HepG2 (cell line): ENCODE data around the gene CLTCL1. TPM values are rescaled to one million over a fixed set of nuclear protein-coding genes. Genes with fewer than 3 reads are reported as not detected.

Source experiments
- ATAC-seq: fragments of 200-7000 bp; cut with Tn5 transposase; 3 replicates; pipeline ENCODE4 v1.9.1; 2020; ENCODE audit warnings: mild to moderate bottlenecking, moderate library complexity
- BruUV-seq: library from RNA; stranded (reverse); fragments of 400-500 nt; replicated peaks from 2 replicates; lab custom pipeline; 2021; lab: Mats Ljungman, UMichigan
- CTCF ChIA-PET: fragments of 300-600 bp; formaldehyde crosslinking; extraction: SDS; loops from one replicate; lab custom pipeline; 2021; ENCODE audit warnings: low total read pairs, inconsistent platforms, low intra/inter-chr PET ratio; lab: Yijun Ruan, JAX
- POLR2A ChIA-PET: fragments of 350-600 bp; sonication (Branson Sonifier 250); formaldehyde crosslinking; loops from one replicate; lab custom pipeline; 2020; ENCODE audit warnings: antibody characterized with exemption, inconsistent platforms; lab: Yijun Ruan, JAX
- DNase-seq: peaks from one replicate; pipeline ENCODE4 v3.0.0-alpha.2; 2015; ENCODE audit warnings: low spot score
- FAIRE-seq: peaks from 3 replicates; lab custom pipeline; 2011; peaks lifted over from hg19 to GRCh38; lab: Jason Lieb, UNC
- H2AFZ ChIP-seq: one replicate; pipeline ENCODE4 v1.6.1; 2011; ENCODE audit warnings: low read length, inconsistent platforms
- H3K27ac ChIP-seq: fragments of 300-600 bp; 3 replicates; pipeline ENCODE4 v1.8.0; 2011; ENCODE audit warnings: mixed run types, mild to moderate bottlenecking, mixed read lengths, low read length, inconsistent platforms; ENCODE audit not compliant: insufficient read depth; ENCODE audit errors: extremely low read length
- H3K27me3 ChIP-seq, 2 experiments: fragments of 200-600 bp in 1 of 2; 2 replicates in 1 of 2; 3 replicates in 1 of 2; pipeline versions ENCODE4 v1.6.0 to v1.8.0; 2011; ENCODE audit warnings: low read length in 2 of 2, mild to moderate bottlenecking in 2 of 2, moderate library complexity in 2 of 2, inconsistent platforms in 1 of 2; ENCODE audit not compliant: insufficient read depth in 2 of 2, control insufficient read depth in 1 of 2
- H3K36me3 ChIP-seq, 2 experiments: fragments of 200-600 bp in 1 of 2; replicated peaks in 1 of 2; 2 replicates in 1 of 2; 3 replicates in 1 of 2; pipeline versions ENCODE4 v1.5.1 to v1.8.0; 2011; ENCODE audit warnings: low read length in 2 of 2, inconsistent platforms in 1 of 2; ENCODE audit not compliant: insufficient read depth in 2 of 2, control insufficient read depth in 1 of 2
- H3K4me1 ChIP-seq: 2 replicates; pipeline ENCODE4 v1.5.1; 2012; ENCODE audit warnings: low read length, inconsistent platforms; ENCODE audit not compliant: insufficient read depth
- H3K4me2 ChIP-seq: 2 replicates; pipeline ENCODE4 v1.6.0; 2011; ENCODE audit warnings: low read depth, low read length, inconsistent platforms
- H3K4me3 ChIP-seq, 3 experiments: fragments of 200-600 bp in 1 of 3; sonication (generic), shearing (Covaris generic) in 1 of 3; replicated peaks in 1 of 3; 2 replicates each; pipeline ENCODE4 v1.5.1; 2011 to 2016; ENCODE audit warnings: low read length in 3 of 3, inconsistent platforms in 2 of 3, low read depth in 2 of 3, mild to moderate bottlenecking in 2 of 3, control low read depth in 1 of 3, mixed read lengths in 1 of 3; ENCODE audit not compliant: insufficient read depth in 1 of 3
- H3K79me2 ChIP-seq: one replicate; pipeline ENCODE4 v1.6.1; 2011; ENCODE audit warnings: low read length, inconsistent platforms; ENCODE audit not compliant: insufficient read depth
- H3K9ac ChIP-seq: 2 replicates; pipeline ENCODE4 v1.6.0; 2011; ENCODE audit warnings: mild to moderate bottlenecking, low read depth, low read length, inconsistent platforms; ENCODE audit not compliant: insufficient read depth
- H3K9me3 ChIP-seq: 2 replicates; pipeline ENCODE4 v1.5.1; 2012; ENCODE audit warnings: mild to moderate bottlenecking, low read length
- H4K20me1 ChIP-seq: 2 replicates; pipeline ENCODE4 v1.6.0; 2011; ENCODE audit warnings: inconsistent platforms, mild to moderate bottlenecking, low read length, moderate library complexity; ENCODE audit not compliant: insufficient read depth
- ARHGAP35 ChIP-seq: sonication (generic); formaldehyde crosslinking; IDR thresholded peaks from 2 replicates; pipeline ENCODE4 v1.9.0; 2022; ENCODE audit warnings: mild to moderate bottlenecking, inconsistent platforms, moderate library complexity, missing genetic modification reagents, borderline replicate concordance
- CTCF ChIP-seq: sonication (generic); formaldehyde crosslinking; IDR thresholded peaks from 2 replicates; pipeline ENCODE4 v1.5.0; 2020; ENCODE audit warnings: mild to moderate bottlenecking, missing genetic modification reagents, moderate library complexity
- ELF4 ChIP-seq: sonication (generic); formaldehyde crosslinking; IDR thresholded peaks from 2 replicates; pipeline ENCODE4 v1.5.0; 2020; ENCODE audit warnings: missing genetic modification reagents, mild to moderate bottlenecking, moderate library complexity, borderline replicate concordance
- HNF4A ChIP-seq: sonication (generic); formaldehyde crosslinking; IDR thresholded peaks from 2 replicates; pipeline ENCODE4 v1.4.0; 2020; ENCODE audit warnings: missing genetic modification reagents
- KMT2A ChIP-seq: sonication (generic); formaldehyde crosslinking; IDR thresholded peaks from 2 replicates; pipeline ENCODE4 v1.4.0; 2020; ENCODE audit warnings: missing genetic modification reagents
- MTA1 ChIP-seq: sonication (generic); formaldehyde crosslinking; IDR thresholded peaks from 2 replicates; pipeline ENCODE4 v1.4.0; 2020; ENCODE audit warnings: missing genetic modification reagents, mild to moderate bottlenecking, borderline replicate concordance
- PHF20 ChIP-seq: sonication (generic); formaldehyde crosslinking; IDR thresholded peaks from 2 replicates; pipeline ENCODE4 v1.5.0; 2020; ENCODE audit warnings: mild to moderate bottlenecking, missing genetic modification reagents
- SAP130 ChIP-seq: IDR thresholded peaks from 2 replicates; pipeline ENCODE4 v1.6.1; 2016; ENCODE audit warnings: low read depth
- SMC3 ChIP-seq: IDR thresholded peaks from 2 replicates; pipeline ENCODE4 v1.6.1; 2011; ENCODE audit warnings: low read length, improper control_type of control experiment
- SRSF4 ChIP-seq: fragments of 200-400 bp; formaldehyde crosslinking; IDR thresholded peaks from one replicate; pipeline ENCODE4 v1.6.1; 2018; ENCODE audit warnings: mild to moderate bottlenecking, low read depth, low read length, moderate library complexity; ENCODE audit not compliant: poor library complexity, severe bottlenecking
- STAG1 ChIP-seq: sonication (generic); formaldehyde crosslinking; IDR thresholded peaks from 2 replicates; pipeline ENCODE4 v1.4.0; 2020; ENCODE audit warnings: missing genetic modification reagents
- TCF7 ChIP-seq: sonication (generic); IDR thresholded peaks from 2 replicates; pipeline ENCODE4 v1.6.1; 2016; ENCODE audit warnings: antibody characterized with exemption, low read depth
- ZC3H13 ChIP-seq: sonication (generic); formaldehyde crosslinking; IDR thresholded peaks from 2 replicates; pipeline ENCODE4 v1.8.1; 2023; ENCODE audit warnings: mild to moderate bottlenecking, missing genetic modification reagents, moderate library complexity
- ZEB1 ChIP-seq: IDR thresholded peaks from 2 replicates; pipeline ENCODE4 v1.6.1; 2012; ENCODE audit warnings: mild to moderate bottlenecking, low read depth, inconsistent platforms; ENCODE audit not compliant: insufficient replicate concordance
- ZFAT ChIP-seq: sonication (generic); formaldehyde crosslinking; conservative IDR thresholded peaks from 2 replicates; pipeline ENCODE4 v1.8.1; 2023; ENCODE audit warnings: missing genetic modification reagents, inconsistent platforms
- ZNF20 ChIP-seq: sonication (generic); formaldehyde crosslinking; IDR thresholded peaks from 2 replicates; pipeline ENCODE4 v1.4.0; 2020; ENCODE audit warnings: mild to moderate bottlenecking, moderate library complexity, missing genetic modification reagents
- ZSCAN12 ChIP-seq: sonication (generic); formaldehyde crosslinking; IDR thresholded peaks from 2 replicates; pipeline ENCODE4 v1.9.0; 2021; ENCODE audit warnings: mild to moderate bottlenecking, missing genetic modification reagents
- ZSCAN20 ChIP-seq: sonication (generic); formaldehyde crosslinking; IDR thresholded peaks from 2 replicates; pipeline ENCODE4 v1.4.0; 2020; ENCODE audit warnings: missing genetic modification reagents, mild to moderate bottlenecking, borderline replicate concordance
- ZZZ3 ChIP-seq: sonication (generic); formaldehyde crosslinking; IDR thresholded peaks from 2 replicates; pipeline ENCODE4 v1.4.0; 2020; ENCODE audit warnings: missing genetic modification reagents, mild to moderate bottlenecking, borderline replicate concordance
- WGBS: methylation state at CpG from one replicate; pipeline ENCODE4 v1.1.6; 2017; ENCODE audit warnings: low lambda C conversion rate; 5-methylcytosine and 5-hydroxymethylcytosine counted together
- in situ Hi-C: cut with HindIII; loops from 2 replicates; pipeline ENCODE4 v1.10.0; 2017; ENCODE audit warnings: low pct_unique_long_range_greater_than_20kb; ENCODE audit not compliant: extremely low pct_ligation_motif_present
- intact Hi-C: fragments of 100-400 bp; cut with micrococcal nuclease; formaldehyde crosslinking; loops from one replicate; pipeline ENCODE4 v1.10.0; 2022; ENCODE audit not compliant: unreplicated experiment
- polyA plus RNA-seq, 8 experiments: library from polyadenylated mRNA; depleted of rRNA in 3 of 8; stranded (reverse) in 7 of 8; unstranded in 1 of 8; fragments of >200 nt; fragmentation: Illumina TruSeq in 4 of 8; extraction: Trizol in 4 of 8; gene quantifications; 2 replicates each; pipeline versions ENCODE4 v1.2.1 to v1.2.3, GENCODE V29; 2011 to 2016; ENCODE audit warnings: low read depth in 4 of 8, missing spikeins in 1 of 8, mixed read lengths in 1 of 8; ENCODE audit not compliant: insufficient read depth in 1 of 8
- total RNA-seq, 5 experiments: library from RNA; depleted of rRNA; stranded (reverse); fragments of >200 nt; fragmentation: Illumina TruSeq; extraction: Trizol; gene quantifications; 2 replicates each; pipeline ENCODE4 v1.2.3, GENCODE V29; 2016; ENCODE audit warnings: low read depth in 1 of 5
- TF ChIP-seq, protein P1 (sequence below): sonication (generic); formaldehyde crosslinking; IDR thresholded peaks from 2 replicates; pipeline ENCODE4 v1.4.0; 2020; ENCODE audit warnings: missing genetic modification reagents, mild to moderate bottlenecking, borderline replicate concordance

Gene CLTCL1
- total and polyA plus RNA-seq, 2 of the 13 experiments (the other 11 are each of a cell fraction or from before 2014, with no cell fraction given): 8.1 to 10.9 TPM

DNA sequence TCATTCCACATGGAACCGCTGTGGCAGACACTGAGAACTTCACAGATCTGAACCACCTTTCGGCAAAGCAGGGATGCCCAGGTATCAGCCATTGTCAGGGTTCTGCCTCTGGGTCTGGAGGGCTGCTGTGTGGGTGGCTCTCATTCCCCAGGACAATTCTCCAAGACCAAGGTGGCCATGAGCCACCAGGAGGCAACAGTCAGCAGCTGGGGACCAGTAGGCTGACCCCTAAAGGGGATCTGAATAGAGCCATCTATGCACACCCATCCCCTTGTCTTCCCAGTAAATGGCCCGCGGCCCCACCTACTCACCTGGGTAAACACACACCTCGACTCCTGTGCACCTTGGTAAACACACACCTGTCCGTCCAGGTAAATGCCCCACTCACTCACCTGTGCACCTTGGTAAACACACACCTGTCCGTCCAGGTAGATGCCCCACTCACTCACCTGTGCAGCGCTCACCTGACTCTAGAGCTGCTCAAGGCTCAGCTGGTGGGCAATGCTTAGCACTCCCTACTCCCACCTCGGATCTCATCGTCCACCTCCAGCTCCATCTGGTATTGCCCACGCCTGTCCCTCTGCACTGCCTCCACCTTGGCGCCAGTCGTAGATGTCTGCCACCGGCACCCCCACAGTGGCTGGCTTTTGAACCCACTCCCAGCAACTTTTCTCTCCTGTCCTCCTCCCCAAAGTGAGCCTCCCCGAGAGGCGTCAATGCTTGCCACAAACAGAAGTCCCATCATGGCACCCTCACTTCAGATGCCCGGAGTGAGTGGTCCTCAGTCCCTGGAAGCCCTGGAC is 123.2 kb downstream of the CLTCL1 start:
- H3K9me3 ChIP-seq: no peaks in the 10 kb centered on the region
- H3K36me3 ChIP-seq: no peaks in the 10 kb centered on the region
- peaks cover 11% of the 10 kb centered on the region; the same call in 1 of the 2 replicates for H4K20me1 ChIP-seq
- FAIRE-seq (no peak), DNase-seq (no peak), ATAC-seq (peak; percentile 39)
- intact Hi-C loops: no loop called here
- 46% methylated on average over 14 of the region's 17 CpGs for WGBS
- CTCF ChIA-PET: no interaction called here
- no peak overlapping the region for H3K27ac ChIP-seq
- in situ Hi-C loops: no loop called here
- BruUV-seq: no TSS peak
- no peak overlapping the region for H3K9ac ChIP-seq
- peak overlapping the region in 1 of 3 experiments; percentile 98; a peak in 1 of 6 replicates for H3K4me3 ChIP-seq
- POLR2A ChIA-PET: interaction anchor here (1.3 to 1.9 kb wide), 2 partner anchors 10 to 24 kb away, joined by 3 to 5 read pairs; partner anchors contain the start of genes ESS2 and SLC25A1
- peaks cover 36% of the 10 kb centered on the region for H3K4me1 ChIP-seq
- H2AFZ ChIP-seq: no peak overlapping the region
- H3K4me2 ChIP-seq: peak overlapping the region; percentile 96; the same call in 1 of the 2 replicates
- peaks cover 18% of the 10 kb centered on the region for H3K79me2 ChIP-seq
- H3K27me3 ChIP-seq: peaks cover 7 to 39% of the 10 kb centered on the region in 2 experiments
- TF ChIP-seq ARHGAP35 (CRISPR knock-in tag) (no peak), ZC3H13 (no peak), ZSCAN12 (CRISPR knock-in tag) (no peak), MTA1 (CRISPR knock-in tag) (0 out of 2 replicates have a peak, but pooled peaks have one; percentile 10), HNF4A (no peak), ZNF20 (CRISPR knock-in tag) (no peak), ELF4 (CRISPR knock-in tag) (no peak), SRSF4 (no peak), SAP130 (CRISPR knock-in tag) (peak; percentile 22; the same call in 1 of the 2 replicates), SMC3 (peak; percentile 45; the same call in 1 of the 2 replicates), ZSCAN20 (CRISPR knock-in tag) (no peak), CTCF (CRISPR knock-in tag) (peak; percentile 48), STAG1 (peak; percentile 31; the same call in 1 of the 2 replicates), ZZZ3 (CRISPR knock-in tag) (no peak), TCF7 (no peak), KMT2A (CRISPR knock-in tag) (no peak), ZEB1 (peak; percentile 97), ZFAT (CRISPR knock-in tag) (no peak), PHF20 (no peak)
- TF ChIP-seq, protein P1, sequence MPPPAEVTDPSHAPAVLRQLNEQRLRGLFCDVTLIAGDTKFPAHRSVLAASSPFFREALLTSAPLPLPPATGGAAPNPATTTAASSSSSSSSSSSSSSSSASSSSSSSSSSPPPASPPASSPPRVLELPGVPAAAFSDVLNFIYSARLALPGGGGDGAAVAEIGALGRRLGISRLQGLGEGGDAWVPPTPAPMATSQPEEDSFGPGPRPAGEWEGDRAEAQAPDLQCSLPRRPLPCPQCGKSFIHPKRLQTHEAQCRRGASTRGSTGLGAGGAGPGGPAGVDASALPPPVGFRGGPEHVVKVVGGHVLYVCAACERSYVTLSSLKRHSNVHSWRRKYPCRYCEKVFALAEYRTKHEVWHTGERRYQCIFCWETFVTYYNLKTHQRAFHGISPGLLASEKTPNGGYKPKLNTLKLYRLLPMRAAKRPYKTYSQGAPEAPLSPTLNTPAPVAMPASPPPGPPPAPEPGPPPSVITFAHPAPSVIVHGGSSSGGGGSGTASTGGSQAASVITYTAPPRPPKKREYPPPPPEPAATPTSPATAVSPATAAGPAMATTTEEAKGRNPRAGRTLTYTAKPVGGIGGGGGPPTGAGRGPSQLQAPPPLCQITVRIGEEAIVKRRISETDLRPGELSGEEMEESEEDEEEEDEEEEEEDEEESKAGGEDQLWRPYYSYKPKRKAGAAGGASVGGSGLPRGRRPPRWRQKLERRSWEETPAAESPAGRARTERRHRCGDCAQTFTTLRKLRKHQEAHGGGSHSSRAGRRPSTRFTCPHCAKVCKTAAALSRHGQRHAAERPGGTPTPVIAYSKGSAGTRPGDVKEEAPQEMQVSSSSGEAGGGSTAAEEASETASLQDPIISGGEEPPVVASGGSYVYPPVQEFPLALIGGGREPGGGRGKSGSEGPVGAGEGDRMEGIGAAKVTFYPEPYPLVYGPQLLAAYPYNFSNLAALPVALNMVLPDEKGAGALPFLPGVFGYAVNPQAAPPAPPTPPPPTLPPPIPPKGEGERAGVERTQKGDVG (CRISPR knock-in tag): no peak
